Hypothalamus (tissue), 51 donors: ENCODE results near the gene DGKG.

Experiments
- DNase-seq, 51 donors: peaks; one replicate each; lab custom pipeline; 2025; lab: John Stamatoyannopoulos, UW

The DGKG gene

GRCh38 chr3:186152361-186152798 lies 209.7 kb downstream of the DGKG start:
- DNase-seq, result peak in 1 of 51 donors; percentile 9

- DNase-seq, result no peak
Observed at GRCh38 chr3:186151077-186151971, 210.7 kb downstream of the DGKG start.

- no peak for DNase-seq
Observed at GRCh38 chr3:186150041-186150830, 211.8 kb downstream of the DGKG start.

GRCh38 chr3:186149319-186149960 lies 212.6 kb downstream of the DGKG start:
- DNase-seq, result no peak

- DNase-seq, result no peak
Observed at GRCh38 chr3:186144257-186144656, 217.8 kb downstream of the DGKG start.

- DNase-seq, result no peak
Observed at GRCh38 chr3:186143250-186143649, 218.8 kb downstream of the DGKG start.

GRCh38 chr3:186142393-186142932 lies 219.6 kb downstream of the DGKG start:
- no peak for DNase-seq

- DNase-seq, result no peak
Observed at GRCh38 chr3:186141790-186142189, 220.2 kb downstream of the DGKG start.

GRCh38 chr3:186138272-186138981 lies 223.6 kb downstream of the DGKG start:
- DNase-seq, result peak in 6 of 51 donors; percentile 3 to 37 (median 12)

GRCh38 chr3:186137051-186137685 lies 224.9 kb downstream of the DGKG start:
- DNase-seq, result no peak

GRCh38 chr3:186133980-186134379 lies 228.1 kb downstream of the DGKG start:
- no peak for DNase-seq

- DNase-seq, result no peak
Observed at GRCh38 chr3:186132487-186132886, 229.5 kb downstream of the DGKG start.

- no peak for DNase-seq
Observed at GRCh38 chr3:186129206-186129605, 232.8 kb downstream of the DGKG start.

- no peak for DNase-seq
Observed at GRCh38 chr3:186128158-186128557, 233.9 kb downstream of the DGKG start.

GRCh38 chr3:186127463-186127862 lies 234.6 kb downstream of the DGKG start:
- DNase-seq, result no peak

GRCh38 chr3:186125118-186125517 lies 236.9 kb downstream of the DGKG start:
- no peak for DNase-seq

GRCh38 chr3:186124592-186124991 lies 237.4 kb downstream of the DGKG start:
- no peak for DNase-seq

GRCh38 chr3:186123012-186123411 lies 239.0 kb downstream of the DGKG start:
- no peak for DNase-seq

- no peak for DNase-seq
Observed at GRCh38 chr3:186121968-186122367, 240.1 kb downstream of the DGKG start.

- no peak for DNase-seq
Observed at GRCh38 chr3:186121278-186121677, 240.8 kb downstream of the DGKG start.
